NCI-H2171 (cell line): ENCODE results near the gene GPI.

ENCODE experiments used
- DNase-seq: peaks from one replicate; lab custom pipeline; 2025; lab: John Stamatoyannopoulos, UW

GPI gene

GRCh38 chr19:34405892-34406660 lies 41.1 kb downstream of the GPI start:
- no peak for DNase-seq

GRCh38 chr19:34408411-34408810 lies 43.4 kb downstream of the GPI start:
- no peak for DNase-seq

- DNase-seq = no peak
Observed at GRCh38 chr19:34409189-34410164, 44.5 kb downstream of the GPI start.

GRCh38 chr19:34411216-34411615 lies 46.2 kb downstream of the GPI start:
- no peak for DNase-seq

- DNase-seq = no peak
Observed at GRCh38 chr19:34416021-34416545, 51.1 kb downstream of the GPI start.

DNA sequence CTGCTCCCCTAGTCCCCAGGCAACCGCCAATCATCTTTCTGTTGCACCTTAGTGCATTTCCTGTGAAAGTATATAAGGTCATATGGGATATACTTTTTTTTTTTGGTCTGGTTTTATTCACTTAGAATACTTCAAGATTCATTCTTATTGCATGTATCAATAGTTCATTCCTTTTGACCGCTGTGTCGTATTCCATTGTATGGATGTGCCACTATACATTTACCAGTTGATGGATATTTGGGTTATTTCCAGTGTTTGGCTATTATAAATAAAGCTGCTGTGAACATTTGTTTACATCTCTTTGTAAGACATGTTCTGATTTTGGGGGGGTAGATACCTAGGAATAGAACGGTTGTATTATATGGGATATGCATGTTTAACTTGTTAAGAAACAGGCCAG lies 53.3 kb downstream of the GPI start:
- DNase-seq = no peak

- no peak for DNase-seq
Observed at GRCh38 chr19:34426096-34426661, 61.2 kb downstream of the GPI start.

DNA sequence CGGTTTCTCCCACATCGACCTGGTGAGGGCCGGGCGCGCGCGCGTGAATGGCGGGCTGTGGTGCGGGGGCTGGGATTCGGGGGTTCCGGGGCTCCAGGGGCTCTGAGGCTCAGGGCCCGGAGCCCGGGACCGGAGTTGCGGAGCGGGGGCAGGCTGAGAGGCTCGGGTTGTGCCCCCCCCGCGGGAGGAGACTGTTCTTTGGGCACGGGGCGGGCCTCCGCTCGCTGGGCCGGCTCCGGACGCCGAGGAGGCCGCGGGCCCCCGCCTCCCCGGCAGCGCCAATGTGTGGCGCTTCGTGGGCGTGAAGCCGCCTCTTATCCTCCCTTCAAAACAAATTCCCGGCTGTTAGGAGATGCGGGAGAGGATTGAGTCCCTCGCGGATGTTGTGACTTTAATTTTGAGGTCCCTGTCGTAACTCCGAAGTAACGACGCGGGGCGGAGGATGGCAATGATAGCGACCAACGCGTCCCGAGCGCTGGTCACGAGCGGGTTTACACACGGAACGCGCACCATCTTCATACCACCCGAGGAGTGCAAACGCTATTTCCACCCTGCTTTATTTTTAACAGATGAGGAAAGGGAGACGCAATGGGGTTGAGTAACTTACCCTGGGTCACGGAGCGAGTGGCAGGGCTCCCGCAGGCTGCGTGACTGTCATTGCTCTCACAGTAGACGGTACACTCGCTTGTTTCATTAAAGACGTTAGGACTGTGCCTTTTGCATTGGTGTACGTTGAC lies 63.7 kb downstream of the GPI start:
- no peak for DNase-seq

DNA sequence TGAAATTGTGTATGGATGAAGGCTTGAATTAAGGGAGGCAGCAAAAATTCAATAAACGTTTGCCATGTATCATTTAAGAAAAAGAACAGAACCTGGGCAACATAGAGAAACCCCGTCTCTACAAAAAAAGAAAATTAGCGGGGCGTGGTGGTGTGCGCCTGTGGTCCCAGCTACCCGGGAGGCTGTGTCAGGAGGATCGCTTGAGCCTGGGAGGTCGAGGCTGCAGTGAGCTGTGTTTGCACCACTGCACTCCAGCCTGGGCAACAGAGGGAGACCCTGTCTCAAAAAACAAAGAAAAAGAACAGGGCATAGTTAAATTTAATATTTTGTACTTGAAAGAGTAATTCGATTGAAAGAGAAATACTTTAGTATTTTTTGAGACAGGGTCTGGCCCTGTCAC lies 64.6 kb downstream of the GPI start:
- DNase-seq = no peak

GRCh38 chr19:34430738-34431625 lies 66.0 kb downstream of the GPI start:
- DNase-seq = no peak

GRCh38 chr19:34431681-34432402 lies 66.8 kb downstream of the GPI start:
- no peak for DNase-seq

DNA sequence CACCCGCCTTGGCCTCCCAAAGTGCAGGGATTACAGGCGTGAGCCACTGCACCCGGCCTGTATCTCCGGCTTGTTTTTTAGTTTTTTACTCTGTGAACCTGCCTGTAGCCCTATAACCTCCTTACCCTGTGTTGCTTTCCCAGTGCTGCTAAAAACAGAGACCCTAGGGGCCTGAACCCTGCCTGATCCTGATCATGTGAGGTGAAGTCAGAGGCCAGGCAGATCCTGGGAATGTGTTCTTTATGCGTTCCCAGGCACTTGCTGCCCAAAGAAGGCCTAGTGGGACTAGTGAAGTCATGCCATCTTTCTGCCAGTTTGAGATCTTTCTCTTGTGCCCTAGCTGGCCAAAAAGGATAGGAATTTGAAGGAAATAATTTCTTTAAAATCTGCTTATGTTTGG lies 67.8 kb downstream of the GPI start:
- no peak for DNase-seq

- DNase-seq = no peak
Observed at GRCh38 chr19:34436716-34437115, 71.7 kb downstream of the GPI start.

GRCh38 chr19:34448191-34448590 lies 83.2 kb downstream of the GPI start:
- no peak for DNase-seq
